OCI-LY7 (cell line): ENCODE results near the gene CKMT2. TPM values are rescaled to one million over a fixed set of nuclear protein-coding genes. Genes with fewer than 3 reads are reported as not detected.
A peak's percentile ranks its signal among the peaks of the same experiment; 100 is the strongest.

ENCODE experiments used
- Bru-seq: library from RNA; stranded (reverse); fragments of 400-500 nt; gene quantifications from one replicate; lab custom pipeline; 2021; lab: Mats Ljungman, UMichigan
- BruChase-seq, 2 experiments: library from RNA; stranded (reverse); fragments of 400-500 nt; gene quantifications; one replicate each; lab custom pipeline; 2021; lab: Mats Ljungman, UMichigan
- BruUV-seq: library from RNA; stranded (reverse); fragments of 400-500 nt; replicated peaks from 2 replicates; lab custom pipeline; 2021; lab: Mats Ljungman, UMichigan
- CTCF ChIA-PET: fragments of 300-600 bp; sonication (Branson Sonifier 250); formaldehyde crosslinking; loops from one replicate; lab custom pipeline; 2022; ENCODE audit warnings: antibody characterized with exemption; ENCODE audit not compliant: unreplicated experiment; lab: Charles Lee
- POLR2A ChIA-PET: fragments of 300-600 bp; sonication (Branson Sonifier 250); formaldehyde crosslinking; loops from one replicate; lab custom pipeline; 2022; ENCODE audit warnings: antibody characterized with exemption; lab: Charles Lee
- DNase-seq: peaks from one replicate; pipeline ENCODE4 v3.0.0-alpha.2; 2015; ENCODE audit warnings: low spot score
- H2AFZ ChIP-seq: fragments of 200-600 bp; sonication (generic), shearing (Covaris generic); 2 replicates; pipeline ENCODE4 v1.6.1; 2014; ENCODE audit warnings: mild to moderate bottlenecking, antibody characterized with exemption, low read length, moderate library complexity
- H3K27ac ChIP-seq: fragments of 200-600 bp; sonication (generic); 2 replicates; pipeline ENCODE4 v1.5.1; 2014; ENCODE audit warnings: mixed run types, low read depth, mild to moderate bottlenecking, moderate library complexity, low read length, inconsistent platforms; ENCODE audit not compliant: poor library complexity, severe bottlenecking
- H3K36me3 ChIP-seq: fragments of 200-600 bp; sonication (generic); 2 replicates; pipeline ENCODE4 v1.6.1; 2014; ENCODE audit warnings: mild to moderate bottlenecking, antibody characterized with exemption, low read length, moderate library complexity, mixed read lengths; ENCODE audit not compliant: insufficient read depth
- H3K4me1 ChIP-seq: fragments of 200-600 bp; sonication (generic); 2 replicates; pipeline ENCODE4 v1.5.1; 2014; ENCODE audit warnings: mild to moderate bottlenecking, low read length; ENCODE audit not compliant: insufficient read depth, poor library complexity, severe bottlenecking
- H3K4me2 ChIP-seq: fragments of 200-600 bp; sonication (generic); 2 replicates; pipeline ENCODE4 v1.6.1; 2014; ENCODE audit warnings: mild to moderate bottlenecking, low read length
- H3K4me3 ChIP-seq: fragments of 200-600 bp; sonication (generic); 2 replicates; pipeline ENCODE4 v1.5.1; 2014; ENCODE audit warnings: mild to moderate bottlenecking, low read depth, low read length; ENCODE audit not compliant: poor library complexity, severe bottlenecking
- H3K79me2 ChIP-seq: fragments of 200-600 bp; sonication (generic); 2 replicates; pipeline ENCODE4 v1.6.1; 2016; ENCODE audit warnings: low read depth, mild to moderate bottlenecking, low read length, moderate library complexity, mixed read lengths; ENCODE audit not compliant: insufficient read depth
- H3K9me2 ChIP-seq: fragments of 200-600 bp; sonication (generic); 2 replicates; pipeline ENCODE4 v1.6.1; 2016; ENCODE audit warnings: mild to moderate bottlenecking, low read length, mixed read lengths; ENCODE audit not compliant: insufficient read depth
- H3K9me3 ChIP-seq: fragments of 200-600 bp; sonication (generic); 2 replicates; pipeline ENCODE4 v1.6.1; 2014; ENCODE audit warnings: mild to moderate bottlenecking, mixed run types, low read length, mixed read lengths
- H4K20me1 ChIP-seq: fragments of 200-600 bp; sonication (generic); 2 replicates; pipeline ENCODE4 v1.6.1; 2014; ENCODE audit warnings: mild to moderate bottlenecking, antibody characterized with exemption, low read length, moderate library complexity, mixed read lengths; ENCODE audit not compliant: insufficient read depth
- EZH2phosphoT487 ChIP-seq: fragments of 200-600 bp; sonication (generic); IDR thresholded peaks from 2 replicates; pipeline ENCODE4 v1.6.1; 2018; ENCODE audit warnings: low read depth, borderline replicate concordance, mild to moderate bottlenecking, mixed run types, antibody characterized with exemption, low read length, moderate library complexity, mixed read lengths
- intact Hi-C: fragments of 100-400 bp; cut with micrococcal nuclease; formaldehyde crosslinking; loops from one replicate; pipeline ENCODE4 v1.10.0; 2022; ENCODE audit not compliant: unreplicated experiment
- long read RNA-seq: library from polyadenylated mRNA; stranded (forward); transcript quantifications from one replicate; pipeline ENCODE4 v2.0.0, GENCODE V29; 2022
- total RNA-seq, 2 experiments: library from RNA; depleted of rRNA in 1 of 2; stranded (reverse); fragments of >200 nt in 1 of 2; shearing (Covaris generic) in 1 of 2; gene quantifications; 2 replicates each; pipeline ENCODE4 v1.2.3, GENCODE V29; 2014 to 2022
- TF ChIP-seq, protein P1 (sequence below): fragments of 200-600 bp; sonication (generic); conservative IDR thresholded peaks from 2 replicates; pipeline ENCODE4 v1.5.1; 2014; ENCODE audit warnings: mild to moderate bottlenecking, antibody characterized with exemption, low read length, moderate library complexity, mixed read lengths

Gene CKMT2
- total RNA-seq (2014; rRNA removed; shearing (Covaris generic)) (not detected in 2 replicates), total RNA-seq (2022) (not detected in 2 replicates), Bru-seq, nascent RNA (percentile 7 among the genes with signal in this experiment), BruChase-seq, experiment 1, labeled RNA remaining after a 6-hour chase (percentile 12 among the genes with signal in this experiment), BruChase-seq, experiment 2, labeled RNA remaining after a 2-hour chase (percentile 12 among the genes with signal in this experiment)
- long read RNA-seq, partial matches to known transcripts, result 0 of 28 reads
- long read RNA-seq, other reads (novel, unspliced or antisense), result 28 of 28 reads

DNA sequence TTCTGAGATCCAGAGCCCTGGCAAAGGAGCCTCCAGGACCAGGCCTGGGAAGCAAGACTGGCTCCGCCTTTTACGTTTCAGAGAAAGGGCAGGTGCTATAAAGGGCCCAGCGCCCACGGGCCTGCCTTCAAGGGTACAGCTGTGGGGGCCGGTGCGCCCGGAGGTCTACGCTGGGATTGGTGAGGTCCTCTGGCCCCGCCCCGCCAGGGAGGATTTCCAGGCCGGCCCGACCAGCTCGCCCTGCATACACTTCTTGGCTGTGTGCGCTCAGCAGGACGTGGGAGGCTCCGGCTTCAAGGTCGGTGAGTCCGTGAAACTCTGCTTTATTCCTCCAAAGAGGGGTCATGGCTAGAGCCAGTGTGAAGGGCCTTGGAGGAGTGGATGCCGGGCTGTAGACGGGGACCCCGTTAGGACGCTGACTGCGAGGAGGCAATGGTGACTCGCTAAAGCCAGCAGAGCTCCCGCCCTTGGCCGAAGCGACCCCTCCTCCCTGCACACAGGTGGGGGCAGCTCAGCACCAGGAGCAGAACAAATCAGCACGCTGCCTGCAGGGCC is at the start of gene CKMT2:
CKMT2 (plus strand) TSS at position 243 of the 555 bp plus-strand sequence. CDS start 17,811 bp downstream, outside the sequence.
- Histone ChIP-seq H3K4me3 (no peak within 1 kb of the TSS), H3K9me3 (no peaks in the 10 kb centered on the region), H3K9me2 (no peaks in the 10 kb centered on the region), H3K4me1 (no peaks in the 10 kb centered on the region), H3K36me3 (no peaks in the 10 kb centered on the region), H3K27ac (no peak within 1 kb of the TSS), H3K79me2 (no peaks in the 10 kb centered on the region), H3K4me2 (no peak within 1 kb of the TSS), H2AFZ (no peak within 1 kb of the TSS), H4K20me1 (no peaks in the 10 kb centered on the region; the same call in 1 of the 2 replicates)
- intact Hi-C loops, result no loop called here
- BruUV-seq, result no TSS peak
- DNase-seq, result no peak
- ChIA-PET CTCF (no interaction called here), POLR2A (interaction anchor here (0.7 to 0.8 kb wide), 2 partner anchors 51 to 517 kb away, joined by 3 to 4 read pairs; no protein-coding TSS in a partner anchor)
- TF ChIP-seq EZH2phosphoT487, result no peak
- TF ChIP-seq, protein P1, sequence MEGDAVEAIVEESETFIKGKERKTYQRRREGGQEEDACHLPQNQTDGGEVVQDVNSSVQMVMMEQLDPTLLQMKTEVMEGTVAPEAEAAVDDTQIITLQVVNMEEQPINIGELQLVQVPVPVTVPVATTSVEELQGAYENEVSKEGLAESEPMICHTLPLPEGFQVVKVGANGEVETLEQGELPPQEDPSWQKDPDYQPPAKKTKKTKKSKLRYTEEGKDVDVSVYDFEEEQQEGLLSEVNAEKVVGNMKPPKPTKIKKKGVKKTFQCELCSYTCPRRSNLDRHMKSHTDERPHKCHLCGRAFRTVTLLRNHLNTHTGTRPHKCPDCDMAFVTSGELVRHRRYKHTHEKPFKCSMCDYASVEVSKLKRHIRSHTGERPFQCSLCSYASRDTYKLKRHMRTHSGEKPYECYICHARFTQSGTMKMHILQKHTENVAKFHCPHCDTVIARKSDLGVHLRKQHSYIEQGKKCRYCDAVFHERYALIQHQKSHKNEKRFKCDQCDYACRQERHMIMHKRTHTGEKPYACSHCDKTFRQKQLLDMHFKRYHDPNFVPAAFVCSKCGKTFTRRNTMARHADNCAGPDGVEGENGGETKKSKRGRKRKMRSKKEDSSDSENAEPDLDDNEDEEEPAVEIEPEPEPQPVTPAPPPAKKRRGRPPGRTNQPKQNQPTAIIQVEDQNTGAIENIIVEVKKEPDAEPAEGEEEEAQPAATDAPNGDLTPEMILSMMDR, result no peak

DNA sequence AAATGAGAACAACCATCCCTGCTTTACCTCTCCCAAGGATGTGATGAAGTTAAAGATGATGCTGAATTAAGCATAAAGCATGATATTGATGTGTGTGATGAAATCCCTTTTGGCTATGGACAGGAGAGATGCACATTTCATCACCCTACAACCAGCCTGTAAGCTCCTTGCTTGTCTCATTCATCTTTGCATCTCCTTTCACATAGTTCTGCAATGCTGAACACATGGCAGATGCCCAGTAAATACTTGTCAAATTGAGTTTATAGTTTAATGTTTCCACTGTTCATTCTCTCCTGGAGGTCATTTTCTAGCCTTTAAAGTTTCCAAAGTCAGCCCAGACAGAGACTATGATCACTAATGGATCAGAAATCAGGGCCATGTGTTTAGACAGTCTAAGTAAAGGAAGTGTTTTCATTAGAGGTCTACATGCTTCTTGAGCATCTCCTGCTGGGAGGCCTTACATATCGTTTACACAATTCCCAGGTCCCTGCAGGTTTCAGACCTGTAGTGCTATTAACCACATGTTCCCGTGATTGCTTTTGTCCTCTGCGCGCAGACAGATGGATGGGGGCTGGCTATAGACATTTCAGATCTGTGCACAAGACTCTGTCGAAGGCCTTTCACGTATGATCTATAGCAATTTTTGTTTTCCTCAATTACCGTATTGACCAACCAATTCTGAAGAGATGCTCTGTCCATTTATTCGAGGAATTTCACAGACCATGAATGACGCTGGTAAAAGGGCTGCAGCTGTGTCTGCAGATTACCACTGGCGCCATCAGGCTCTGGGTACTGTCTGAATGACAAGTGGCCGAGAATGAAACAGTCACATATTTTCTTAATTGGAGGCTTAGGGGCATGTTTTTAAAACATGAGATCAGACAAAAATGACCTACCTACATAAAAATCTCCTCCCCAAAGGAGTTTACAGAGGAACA is 49.0 kb upstream of the CKMT2 start:
- POLR2A ChIA-PET, result no interaction called here
- no peak for DNase-seq
- no peak overlapping the region for H3K4me2 ChIP-seq
- H2AFZ ChIP-seq, result no peak overlapping the region
- no peaks in the 10 kb centered on the region for H3K4me1 ChIP-seq
- BruUV-seq, result no TSS peak
- intact Hi-C loops, result no loop called here
- no peak overlapping the region for H3K4me3 ChIP-seq
- TF ChIP-seq, protein P1, result no peak
- no peak for TF ChIP-seq EZH2phosphoT487
- CTCF ChIA-PET, result no interaction called here
- H3K27ac ChIP-seq, result no peak overlapping the region
- no peaks in the 10 kb centered on the region for H3K9me3 ChIP-seq
- H3K36me3 ChIP-seq, result no peaks in the 10 kb centered on the region
- no peaks in the 10 kb centered on the region for H3K9me2 ChIP-seq
- no peaks in the 10 kb centered on the region for H3K79me2 ChIP-seq
- H4K20me1 ChIP-seq, result no peaks in the 10 kb centered on the region
